T-cell (primary cell): ENCODE data around the gene ANKH. TPM values are rescaled to one million over a fixed set of nuclear protein-coding genes. Genes with fewer than 3 reads are reported as not detected.

ENCODE experiments used
- ATAC-seq, 4 experiments: fragments of 200-7000 bp in 3 of 4; fragments of 150-1000 bp in 1 of 4; cut with Tn5 transposase; replicated peaks in 1 of 4; 1 replicate in 3 of 4; 2 replicates in 1 of 4; pipeline ENCODE4 v1.10.0; 2021; ENCODE audit warnings: moderate library complexity in 3 of 4, mild to moderate bottlenecking in 2 of 4, moderate number of reproducible peaks in 1 of 4
- CTCF ChIA-PET, 2 donors: fragments of 300-600 bp; sonication (Branson Sonifier 250); formaldehyde crosslinking; loops; one replicate each; lab custom pipeline; 2022; ENCODE audit warnings: antibody characterized with exemption in 2 of 2; lab: Charles Lee
- POLR2A ChIA-PET, 2 donors: fragments of 300-600 bp; sonication (Branson Sonifier 250); formaldehyde crosslinking; loops; one replicate each; lab custom pipeline; 2022; ENCODE audit warnings: antibody characterized with exemption in 2 of 2; lab: Charles Lee
- DNase-seq, 35 experiments: peaks; one replicate each; pipeline versions ENCODE4 v3.0.0 to v3.0.0-alpha.2; 2013 to 2023
- H3K27ac ChIP-seq: one replicate; pipeline ENCODE4 v1.5.1; 2013; ENCODE audit warnings: low read length
- H3K27me3 ChIP-seq, 2 experiments: replicated peaks in 1 of 2; 1 replicate in 1 of 2; 2 replicates in 1 of 2; pipeline versions ENCODE4 v1.6.1 to v1.7.0; 2013; ENCODE audit warnings: low read length in 1 of 2, mixed read lengths in 1 of 2; ENCODE audit not compliant: control insufficient read depth in 2 of 2, insufficient read depth in 2 of 2; ENCODE audit errors: extremely low read depth in 1 of 2
- H3K36me3 ChIP-seq, 2 donors: 1 replicate in 1 of 2; 2 replicates in 1 of 2; pipeline versions ENCODE4 v1.6.1 to v1.7.0; 2013; ENCODE audit warnings: low read length in 1 of 2; ENCODE audit not compliant: control insufficient read depth in 2 of 2, insufficient read depth in 1 of 2; ENCODE audit errors: extremely low read depth in 1 of 2
- H3K4me1 ChIP-seq, 2 experiments: 1 replicate in 1 of 2; 2 replicates in 1 of 2; pipeline versions ENCODE4 v1.6.1 to v1.7.0; 2013; ENCODE audit warnings: low read length in 2 of 2, mixed read lengths in 1 of 2; ENCODE audit not compliant: insufficient read depth in 2 of 2, control insufficient read depth in 1 of 2; ENCODE audit errors: extremely low read depth in 1 of 2
- H3K4me3 ChIP-seq, 2 donors: 1 replicate in 1 of 2; 2 replicates in 1 of 2; pipeline versions ENCODE4 v1.5.1 to v1.7.0; 2013; ENCODE audit warnings: mild to moderate bottlenecking in 2 of 2, low read length in 1 of 2, moderate library complexity in 1 of 2; ENCODE audit not compliant: control insufficient read depth in 1 of 2; ENCODE audit errors: extremely low read depth in 1 of 2
- H3K9me3 ChIP-seq: 2 replicates; pipeline ENCODE4 v1.7.0; 2013
- H3K27ac Mint-ChIP-seq, 2 donors: one replicate each; pipeline ENCODE4 v1.8.0; 2020 to 2021; ENCODE audit warnings: mild to moderate bottlenecking in 2 of 2, mixed read lengths in 2 of 2
- H3K27me3 Mint-ChIP-seq, 2 donors: one replicate each; pipeline ENCODE4 v1.8.0; 2021 to 2022; ENCODE audit warnings: mixed read lengths in 2 of 2
- H3K36me3 Mint-ChIP-seq: one replicate; pipeline ENCODE4 v1.8.0; 2021; ENCODE audit warnings: mixed read lengths
- H3K4me1 Mint-ChIP-seq, 3 donors: one replicate each; pipeline ENCODE4 v1.8.0; 2020 to 2022; ENCODE audit warnings: mixed read lengths in 3 of 3, mild to moderate bottlenecking in 1 of 3
- H3K4me3 Mint-ChIP-seq, 3 donors: one replicate each; pipeline ENCODE4 v1.8.0; 2020 to 2022; ENCODE audit warnings: mild to moderate bottlenecking in 3 of 3, mixed read lengths in 3 of 3, moderate library complexity in 3 of 3
- H3K9me3 Mint-ChIP-seq, 3 donors: one replicate each; pipeline ENCODE4 v1.8.0; 2020 to 2022; ENCODE audit warnings: mixed read lengths in 3 of 3
- WGBS: methylation state at CpG from one replicate; pipeline ENCODE4 v1.1.5; 2013; ENCODE audit warnings: missing lambda C conversion rate; ENCODE audit not compliant: insufficient coverage; 5-methylcytosine and 5-hydroxymethylcytosine counted together
- total RNA-seq, 35 experiments: library from RNA in 6 of 35; stranded (reverse) in 6 of 35; fragments of 120-200 nt in 1 of 35; gene quantifications; one replicate each; pipeline versions ENCODE4 v1.2.1 to v1.2.4 and lab custom pipeline; 2013 to 2026

The ANKH gene
- total RNA-seq, 5 donors from 2014 or later (not counting 1 experiment from before 2014, with no cell fraction given): 98.9 to 200 (median 167) TPM

DNA sequence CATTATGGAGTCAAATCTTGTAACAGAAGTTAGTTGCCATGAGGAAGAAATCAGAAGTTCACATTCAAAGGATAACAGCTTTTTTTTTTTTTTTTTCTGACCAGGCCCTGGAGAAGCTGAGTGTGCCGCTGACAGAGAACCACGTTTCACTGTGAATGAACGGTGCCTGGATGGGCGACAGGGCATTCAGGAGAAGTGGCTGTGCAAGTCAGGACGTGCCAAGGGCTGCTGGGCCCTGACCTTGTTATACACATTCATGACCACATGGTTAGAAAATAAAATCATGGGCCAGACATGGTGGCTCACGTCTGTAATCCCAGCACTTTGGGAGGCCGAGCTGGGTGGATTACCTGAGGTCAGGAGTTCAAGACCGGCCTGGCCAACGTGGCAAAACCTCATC, 91.6 kb downstream of the ANKH start:
- 100% methylated on average over 7 of the region's 9 CpGs for WGBS
- POLR2A ChIA-PET: interaction anchor here (0.5 to 0.6 kb wide), 3 partner anchors 30 to 194 kb away, joined by 3 to 4 read pairs (median 4); no protein-coding TSS in a partner anchor

DNA sequence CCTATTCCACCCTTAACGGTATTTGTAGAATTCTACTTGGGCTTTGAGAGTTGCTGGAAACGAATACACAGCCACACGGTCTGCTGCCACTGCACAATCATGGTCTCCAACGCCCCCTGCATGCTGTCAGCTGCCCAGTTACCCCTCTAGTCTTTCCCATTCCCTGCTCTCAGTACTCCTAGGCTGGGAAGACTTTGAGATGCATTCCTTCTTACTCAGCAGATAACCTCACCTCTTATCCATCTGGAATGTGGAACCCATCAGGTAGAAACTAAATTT, 92.8 kb downstream of the ANKH start:
- WGBS: 91% methylated on average over 4 of the region's 4 CpGs
- peaks cover 57 to 68% (median 64%) of the 10 kb centered on the region in 3 donors for H3K4me1 Mint-ChIP-seq
- Histone ChIP-seq H3K36me3 (peaks cover 3 to 4% of the 10 kb centered on the region in 2 donors), H3K27me3 (no peaks in the 10 kb centered on the region), H3K27ac (no peak overlapping the region), H3K4me1 (peaks cover 0 to 4% of the 10 kb centered on the region in 2 experiments), H3K9me3 (no peaks in the 10 kb centered on the region), H3K4me3 (no peak overlapping the region)
- ATAC-seq: no peak
- H3K4me3 Mint-ChIP-seq: no peak overlapping the region
- H3K27ac Mint-ChIP-seq: no peak overlapping the region
- H3K36me3 Mint-ChIP-seq: peaks cover 56% of the 10 kb centered on the region
- no peaks in the 10 kb centered on the region for H3K9me3 Mint-ChIP-seq
- DNase-seq: no peak
- H3K27me3 Mint-ChIP-seq: no peaks in the 10 kb centered on the region
- ChIA-PET POLR2A (interaction anchor here in 1 of 2 donors (0.7 kb wide), 1 partner anchor 19 kb away, joined by 3 read pairs; no protein-coding TSS in a partner anchor), CTCF (no interaction called here)

More for the DNA sequence above, 91.6 kb downstream of the ANKH start:
- Mint-ChIP-seq H3K9me3 (no peaks in the 10 kb centered on the region), H3K36me3 (peaks cover 58% of the 10 kb centered on the region), H3K27ac (no peak overlapping the region), H3K4me1 (peaks cover 60 to 71% (median 61%) of the 10 kb centered on the region in 3 donors), H3K27me3 (no peaks in the 10 kb centered on the region), H3K4me3 (no peak overlapping the region)
- CTCF ChIA-PET: interaction anchor here in 1 of 2 donors (0.6 kb wide), 2 partner anchors 77 to 635 kb away, joined by 3 read pairs; no protein-coding TSS in a partner anchor
- Histone ChIP-seq H3K4me1 (peaks cover 0 to 4% of the 10 kb centered on the region in 2 experiments), H3K27me3 (no peaks in the 10 kb centered on the region), H3K27ac (no peak overlapping the region), H3K36me3 (peaks cover 3 to 4% of the 10 kb centered on the region in 2 donors), H3K9me3 (no peaks in the 10 kb centered on the region), H3K4me3 (no peak overlapping the region)
- no peak for DNase-seq
- no peak for ATAC-seq

GRCh38 chr5:14777932-14778791, 93.4 kb downstream of the ANKH start:
- H3K9me3 ChIP-seq: no peaks in the 10 kb centered on the region
- peaks cover 3 to 4% of the 10 kb centered on the region in 2 donors for H3K36me3 ChIP-seq
- no peak overlapping the region for H3K4me3 ChIP-seq
- 96% methylated on average over 10 of the region's 11 CpGs for WGBS
- Mint-ChIP-seq H3K4me1 (peaks cover 54 to 66% (median 58%) of the 10 kb centered on the region in 3 donors), H3K9me3 (no peaks in the 10 kb centered on the region), H3K4me3 (no peak overlapping the region), H3K27ac (peak overlapping the region in 1 of 2 donors; percentile 8), H3K36me3 (peaks cover 56% of the 10 kb centered on the region), H3K27me3 (no peaks in the 10 kb centered on the region)
- H3K27ac ChIP-seq: no peak overlapping the region
- ChIA-PET CTCF (interaction anchor here in 1 of 2 donors (0.6 kb wide), 1 partner anchor 40 kb away, joined by 4 read pairs; no protein-coding TSS in a partner anchor), POLR2A (no interaction called here)
- H3K27me3 ChIP-seq: no peaks in the 10 kb centered on the region
- DNase-seq: no peak
- no peak for ATAC-seq
- peaks cover 0 to 4% of the 10 kb centered on the region in 2 experiments for H3K4me1 ChIP-seq

DNA sequence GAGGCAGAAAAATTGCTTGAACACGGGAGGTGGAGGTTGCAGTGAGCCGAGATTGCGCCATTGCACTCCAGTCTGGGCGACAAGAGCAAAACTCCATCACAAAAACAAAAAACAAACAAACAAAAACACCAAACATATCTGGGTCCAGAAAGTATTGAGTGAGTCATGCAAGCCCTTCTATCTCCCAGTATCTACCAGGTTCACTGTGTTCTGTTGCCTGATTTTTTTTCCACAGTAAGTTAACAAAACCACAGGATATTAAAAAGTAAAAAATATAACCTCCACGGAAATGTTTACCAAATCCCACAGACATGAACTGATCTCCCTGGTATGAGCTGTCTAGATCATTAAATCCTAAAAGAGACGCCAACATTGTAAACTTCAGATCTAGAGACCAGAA, 94.4 kb downstream of the ANKH start:
- POLR2A ChIA-PET: interaction anchor here in 1 of 2 donors (0.6 kb wide), 1 partner anchor 11 kb away, joined by 3 read pairs; no protein-coding TSS in a partner anchor
- 100% methylated on average over 1 of the region's 6 CpGs for WGBS

GRCh38 chr5:14776602-14777001, 95.0 kb downstream of the ANKH start:
- Mint-ChIP-seq H3K27ac (peak overlapping the region in 1 of 2 donors; percentile 66), H3K4me3 (no peak overlapping the region), H3K27me3 (no peaks in the 10 kb centered on the region), H3K9me3 (no peaks in the 10 kb centered on the region), H3K4me1 (peaks cover 47 to 60% (median 51%) of the 10 kb centered on the region in 3 donors), H3K36me3 (peaks cover 48% of the 10 kb centered on the region)
- no peak for DNase-seq
- Histone ChIP-seq H3K27ac (no peak overlapping the region), H3K9me3 (no peaks in the 10 kb centered on the region), H3K4me3 (no peak overlapping the region), H3K27me3 (no peaks in the 10 kb centered on the region), H3K4me1 (peaks cover 0 to 4% of the 10 kb centered on the region in 2 experiments), H3K36me3 (peaks cover 3 to 4% of the 10 kb centered on the region in 2 donors)
- ChIA-PET CTCF (no interaction called here), POLR2A (no interaction called here)
- 100% methylated on average over 2 of the region's 5 CpGs for WGBS
- ATAC-seq: no peak

More for the DNA sequence above, 94.4 kb downstream of the ANKH start:
- Histone ChIP-seq H3K9me3 (no peaks in the 10 kb centered on the region), H3K4me3 (no peak overlapping the region), H3K36me3 (peaks cover 3 to 4% of the 10 kb centered on the region in 2 donors), H3K27ac (no peak overlapping the region), H3K27me3 (no peaks in the 10 kb centered on the region), H3K4me1 (peaks cover 0 to 4% of the 10 kb centered on the region in 2 experiments)
- CTCF ChIA-PET: no interaction called here
- Mint-ChIP-seq H3K36me3 (peaks cover 54% of the 10 kb centered on the region), H3K4me1 (peaks cover 53 to 65% (median 56%) of the 10 kb centered on the region in 3 donors), H3K27ac (no peak overlapping the region), H3K27me3 (no peaks in the 10 kb centered on the region), H3K9me3 (no peaks in the 10 kb centered on the region), H3K4me3 (no peak overlapping the region)
- DNase-seq (no peak), ATAC-seq (no peak)

GRCh38 chr5:14775857-14776256, 95.7 kb downstream of the ANKH start:
- 94% methylated on average over 7 of the region's 7 CpGs for WGBS
- no peaks in the 10 kb centered on the region for H3K9me3 Mint-ChIP-seq
- Histone ChIP-seq H3K4me3 (no peak overlapping the region), H3K9me3 (no peaks in the 10 kb centered on the region), H3K36me3 (peaks cover 3 to 4% of the 10 kb centered on the region in 2 donors), H3K4me1 (no peaks in the 10 kb centered on the region), H3K27me3 (no peaks in the 10 kb centered on the region), H3K27ac (no peak overlapping the region)
- H3K4me3 Mint-ChIP-seq: no peak overlapping the region
- no peaks in the 10 kb centered on the region for H3K27me3 Mint-ChIP-seq
- peaks cover 40% of the 10 kb centered on the region for H3K36me3 Mint-ChIP-seq
- ATAC-seq: no peak
- CTCF ChIA-PET: no interaction called here
- POLR2A ChIA-PET: no interaction called here
- peaks cover 49 to 62% (median 50%) of the 10 kb centered on the region in 3 donors for H3K4me1 Mint-ChIP-seq
- H3K27ac Mint-ChIP-seq: peak overlapping the region in 1 of 2 donors; percentile 66
- DNase-seq: no peak
